ENCODE data around the gene MYL11. TPM values are rescaled to one million over a fixed set of nuclear protein-coding genes. Genes with fewer than 3 reads are reported as not detected.

The MYL11 gene
- total RNA-seq, 1 donor: not detected

DNA sequence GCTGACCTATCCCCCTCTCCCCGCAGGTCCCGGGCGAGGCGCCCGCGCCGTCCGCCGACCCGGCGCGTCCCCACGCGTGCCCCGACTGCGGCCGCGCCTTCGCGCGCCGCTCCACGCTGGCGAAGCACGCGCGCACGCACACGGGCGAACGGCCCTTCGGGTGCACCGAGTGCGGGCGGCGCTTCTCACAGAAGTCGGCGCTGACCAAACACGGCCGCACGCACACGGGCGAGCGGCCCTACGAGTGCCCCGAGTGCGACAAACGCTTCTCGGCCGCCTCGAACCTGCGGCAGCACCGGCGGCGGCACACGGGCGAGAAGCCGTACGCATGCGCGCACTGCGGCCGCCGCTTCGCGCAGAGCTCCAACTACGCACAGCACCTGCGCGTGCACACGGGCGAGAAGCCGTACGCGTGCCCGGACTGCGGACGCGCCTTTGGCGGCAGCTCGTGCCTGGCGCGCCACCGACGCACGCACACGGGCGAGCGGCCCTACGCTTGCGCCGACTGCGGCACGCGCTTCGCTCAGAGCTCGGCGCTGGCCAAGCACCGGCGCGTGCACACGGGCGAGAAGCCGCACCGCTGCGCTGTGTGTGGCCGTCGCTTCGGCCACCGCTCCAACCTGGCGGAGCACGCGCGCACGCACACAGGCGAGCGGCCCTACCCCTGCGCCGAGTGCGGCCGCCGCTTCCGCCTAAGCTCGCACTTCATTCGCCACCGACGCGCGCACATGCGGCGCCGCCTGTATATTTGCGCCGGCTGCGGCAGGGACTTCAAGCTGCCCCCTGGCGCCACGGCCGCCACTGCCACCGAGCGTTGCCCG lies 43.1 kb downstream of the MYL11 start:
- Histone ChIP-seq H2AFZ (ENCODE audit: low read length) (peak overlapping the region; percentile 77), H3K27me3 (ENCODE audit: insufficient read depth, low read length) (no peaks in the 10 kb centered on the region), H3K4me3 (ENCODE audit: insufficient read depth, low read length) (peak overlapping the region; percentile 78), H3K9me3 (ENCODE audit: low read depth, low read length) (no peaks in the 10 kb centered on the region), H4K20me1 (ENCODE audit: insufficient read depth, low read length) (peaks cover 14% of the 10 kb centered on the region), H3K36me3 (ENCODE audit: insufficient read depth, low read length) (peaks cover 18% of the 10 kb centered on the region), H3K4me1 (ENCODE audit: insufficient read depth, low read length) (no peaks in the 10 kb centered on the region), H3K79me2 (ENCODE audit: insufficient read depth, low read length) (peaks cover 4% of the 10 kb centered on the region), H3K27ac (ENCODE audit: low read depth, low read length) (no peak overlapping the region), H3K4me2 (ENCODE audit: insufficient read depth, low read length) (peak overlapping the region; percentile 81)
- peak; percentile 97 for DNase-seq (ENCODE audit: insufficient read length, low spot score, missing footprints)
- TF ChIP-seq, protein P1, sequence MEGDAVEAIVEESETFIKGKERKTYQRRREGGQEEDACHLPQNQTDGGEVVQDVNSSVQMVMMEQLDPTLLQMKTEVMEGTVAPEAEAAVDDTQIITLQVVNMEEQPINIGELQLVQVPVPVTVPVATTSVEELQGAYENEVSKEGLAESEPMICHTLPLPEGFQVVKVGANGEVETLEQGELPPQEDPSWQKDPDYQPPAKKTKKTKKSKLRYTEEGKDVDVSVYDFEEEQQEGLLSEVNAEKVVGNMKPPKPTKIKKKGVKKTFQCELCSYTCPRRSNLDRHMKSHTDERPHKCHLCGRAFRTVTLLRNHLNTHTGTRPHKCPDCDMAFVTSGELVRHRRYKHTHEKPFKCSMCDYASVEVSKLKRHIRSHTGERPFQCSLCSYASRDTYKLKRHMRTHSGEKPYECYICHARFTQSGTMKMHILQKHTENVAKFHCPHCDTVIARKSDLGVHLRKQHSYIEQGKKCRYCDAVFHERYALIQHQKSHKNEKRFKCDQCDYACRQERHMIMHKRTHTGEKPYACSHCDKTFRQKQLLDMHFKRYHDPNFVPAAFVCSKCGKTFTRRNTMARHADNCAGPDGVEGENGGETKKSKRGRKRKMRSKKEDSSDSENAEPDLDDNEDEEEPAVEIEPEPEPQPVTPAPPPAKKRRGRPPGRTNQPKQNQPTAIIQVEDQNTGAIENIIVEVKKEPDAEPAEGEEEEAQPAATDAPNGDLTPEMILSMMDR (IDR thresholded peaks at IDR 0.05; ENCODE audit: extremely low read depth, low read depth, low read length): no peak

DNA sequence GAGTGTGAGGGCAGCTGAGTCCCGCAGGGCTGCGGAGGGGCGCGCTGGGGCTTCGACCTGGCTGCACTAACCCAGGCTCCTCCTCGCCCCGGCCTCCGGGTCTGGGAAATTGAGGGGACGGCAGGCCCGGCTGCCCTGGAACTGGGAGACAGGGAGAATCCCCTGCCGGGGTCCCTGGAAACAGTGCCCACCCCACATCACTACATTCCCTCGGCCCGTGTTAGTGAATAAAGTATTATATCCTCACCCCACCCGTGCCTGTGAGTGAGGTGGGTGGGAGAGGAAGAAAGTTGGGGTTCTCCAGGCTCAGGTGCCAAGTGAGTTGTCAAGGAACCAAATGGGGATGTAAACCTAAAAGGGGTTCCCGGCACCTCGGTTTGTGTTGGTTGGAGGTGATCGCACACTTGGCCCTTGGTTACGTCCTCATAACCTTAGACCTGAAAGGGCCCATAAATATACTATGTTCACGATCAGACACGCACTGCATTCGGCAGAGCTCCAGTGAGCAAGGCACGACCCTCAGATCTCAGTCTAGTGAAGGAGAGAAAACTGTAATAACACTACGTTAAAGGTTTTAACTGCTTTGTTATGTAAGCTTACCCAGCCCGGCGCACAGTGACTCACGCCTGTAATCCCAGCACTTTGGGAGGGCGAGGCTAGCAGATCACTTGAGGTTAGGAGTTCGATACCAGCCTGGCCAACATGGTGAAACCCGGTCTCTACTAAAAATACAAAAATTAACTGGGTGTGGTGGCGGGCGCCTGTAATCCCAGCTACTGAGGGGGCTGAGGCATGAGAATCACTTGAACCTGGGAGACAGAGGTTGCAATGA lies 44.0 kb downstream of the MYL11 start:
- peak overlapping the region; percentile 81 for H3K4me2 ChIP-seq (ENCODE audit: insufficient read depth, low read length)
- no peak overlapping the region for H3K27ac ChIP-seq (ENCODE audit: low read depth, low read length)
- H3K4me1 ChIP-seq (ENCODE audit: insufficient read depth, low read length): no peaks in the 10 kb centered on the region
- H3K9me3 ChIP-seq (ENCODE audit: low read depth, low read length): no peaks in the 10 kb centered on the region
- TF ChIP-seq, protein P1 (IDR thresholded peaks at IDR 0.05; ENCODE audit: extremely low read depth, low read depth, low read length): no peak
- peak overlapping the region; percentile 78 for H3K4me3 ChIP-seq (ENCODE audit: insufficient read depth, low read length)
- DNase-seq (ENCODE audit: insufficient read length, low spot score, missing footprints): no peak
- H4K20me1 ChIP-seq (ENCODE audit: insufficient read depth, low read length): peaks cover 14% of the 10 kb centered on the region
- peaks cover 17% of the 10 kb centered on the region for H3K36me3 ChIP-seq (ENCODE audit: insufficient read depth, low read length)
- peaks cover 3% of the 10 kb centered on the region for H3K79me2 ChIP-seq (ENCODE audit: insufficient read depth, low read length)
- H2AFZ ChIP-seq (ENCODE audit: low read length): no peak overlapping the region
- no peaks in the 10 kb centered on the region for H3K27me3 ChIP-seq (ENCODE audit: insufficient read depth, low read length)

DNA sequence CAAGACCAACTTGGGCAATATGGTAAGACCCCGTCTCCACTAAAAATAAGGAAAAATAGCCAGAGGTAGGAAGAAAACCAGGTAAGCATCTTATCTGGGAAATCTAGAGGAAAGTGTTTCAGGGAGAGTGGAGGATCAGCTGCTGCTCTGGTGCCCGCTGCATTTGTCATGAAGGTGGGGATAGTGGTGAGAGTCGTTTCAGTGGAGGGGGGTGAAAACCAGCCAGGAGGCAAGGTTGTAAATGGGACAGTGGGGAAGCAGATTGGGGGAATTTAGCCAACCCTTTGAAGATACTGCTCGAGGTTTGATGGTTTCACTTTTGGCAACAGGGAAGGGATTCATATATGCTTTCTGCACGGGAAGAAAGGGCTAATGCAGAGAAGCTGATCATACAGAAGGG lies 46.4 kb downstream of the MYL11 start:
- no peak overlapping the region for H3K4me2 ChIP-seq (ENCODE audit: insufficient read depth, low read length)
- no peak overlapping the region for H2AFZ ChIP-seq (ENCODE audit: low read length)
- no peaks in the 10 kb centered on the region for H3K27me3 ChIP-seq (ENCODE audit: insufficient read depth, low read length)
- no peaks in the 10 kb centered on the region for H3K9me3 ChIP-seq (ENCODE audit: low read depth, low read length)
- H3K36me3 ChIP-seq (ENCODE audit: insufficient read depth, low read length): peaks cover 15% of the 10 kb centered on the region
- H3K4me1 ChIP-seq (ENCODE audit: insufficient read depth, low read length): no peaks in the 10 kb centered on the region
- DNase-seq (ENCODE audit: insufficient read length, low spot score, missing footprints): no peak
- H3K27ac ChIP-seq (ENCODE audit: low read depth, low read length): no peak overlapping the region
- H3K4me3 ChIP-seq (ENCODE audit: insufficient read depth, low read length): no peak overlapping the region
- TF ChIP-seq, protein P1 (IDR thresholded peaks at IDR 0.05; ENCODE audit: extremely low read depth, low read depth, low read length): no peak
- H4K20me1 ChIP-seq (ENCODE audit: insufficient read depth, low read length): peaks cover 12% of the 10 kb centered on the region
- peaks cover 4% of the 10 kb centered on the region for H3K79me2 ChIP-seq (ENCODE audit: insufficient read depth, low read length)

Small RNA genes within 50 kb of the gene (small RNA-seq; reads per million reads assigned to genes)
- gene RF00406: 5.4 reads per million, percentile 87 among the genes with 10 or more reads in this experiment

Other genes starting within 250 kb of the MYL11 start
- gene CORO1A, start 191.2 kb upstream of the MYL11 start, total RNA-seq: 0.36 and 0.59 TPM in 2 replicates
- gene BOLA2B, start 181.1 kb upstream of the MYL11 start, total RNA-seq: 26.8 and 64.8 TPM in 2 replicates
- 19.9 and 23.3 TPM in 2 replicates for gene SLX1A, start 180.9 kb upstream of the MYL11 start, total RNA-seq
- gene SULT1A3, start 175.5 kb upstream of the MYL11 start, total RNA-seq: 4.1 and 6.2 TPM in 2 replicates
- gene NPIPB13, start 126.3 kb upstream of the MYL11 start, total RNA-seq: 5.9 and 7.2 TPM in 2 replicates
- 30.9 and 32.9 TPM in 2 replicates for gene CD2BP2, start 19.5 kb upstream of the MYL11 start, total RNA-seq
- 26.5 and 31.5 TPM in 2 replicates for gene TBC1D10B, start 4.3 kb upstream of the MYL11 start, total RNA-seq
- gene SEPTIN1, start 7.8 kb downstream of the MYL11 start, total RNA-seq: 0.29 TPM in 1 of 2 replicates, not detected in the other
- 10.0 and 10.9 TPM in 2 replicates for gene ZNF48, start 20.6 kb downstream of the MYL11 start, total RNA-seq
- gene ZNF771, start 32.8 kb downstream of the MYL11 start, total RNA-seq: 10.9 and 14.8 TPM in 2 replicates
- 13.6 and 13.8 TPM in 2 replicates for gene DCTPP1, start 55.2 kb downstream of the MYL11 start, total RNA-seq
- gene SEPHS2, start 71.1 kb downstream of the MYL11 start, total RNA-seq: 18.0 and 20.3 TPM in 2 replicates
- gene ITGAL, start 97.9 kb downstream of the MYL11 start, total RNA-seq: 0.36 TPM in 1 of 2 replicates, not detected in the other
- gene ZNF768, start 151.8 kb downstream of the MYL11 start, total RNA-seq: 22.7 and 25.0 TPM in 2 replicates
- 16.6 and 17.1 TPM in 2 replicates for gene ZNF747, start 160.1 kb downstream of the MYL11 start, total RNA-seq
- gene ZNF764, start 183.6 kb downstream of the MYL11 start, total RNA-seq: 5.3 and 7.6 TPM in 2 replicates
- gene ZNF688, start 196.9 kb downstream of the MYL11 start, total RNA-seq: 10.9 and 12.3 TPM in 2 replicates
- 13.4 and 13.6 TPM in 2 replicates for gene ZNF785, start 210.9 kb downstream of the MYL11 start, total RNA-seq
- 7.1 and 8.3 TPM in 2 replicates for gene ZNF689, start 235.6 kb downstream of the MYL11 start, total RNA-seq